Upper lobe of left lung (tissue), 6 donors: ENCODE measurements around the gene ZAP70. TPM values are rescaled to one million over a fixed set of nuclear protein-coding genes. Genes with fewer than 3 reads are reported as not detected.
A peak's percentile ranks its signal among the peaks of the same experiment; 100 is the strongest.

ENCODE experiments used
- ATAC-seq, 2 donors: fragments of 200-7000 bp; cut with Tn5 transposase; one replicate each; pipeline ENCODE4 v1.9.1; 2022; ENCODE audit warnings: mild to moderate bottlenecking in 2 of 2, moderate library complexity in 2 of 2; ENCODE audit not compliant: low FRiP score in 2 of 2
- DNase-seq, 2 donors: peaks; one replicate each; pipeline ENCODE4 v3.0.0-alpha.2; 2019 to 2020
- H3K27ac ChIP-seq, 4 donors: fragments of 200-600 bp; sonication (generic); one replicate each; pipeline ENCODE4 v1.5.1; 2016 to 2019
- H3K27me3 ChIP-seq, 4 donors: fragments of 200-600 bp; sonication (generic); one replicate each; pipeline ENCODE4 v1.5.1; 2017 to 2019
- H3K36me3 ChIP-seq, 4 donors: fragments of 200-600 bp; sonication (generic); one replicate each; pipeline ENCODE4 v1.5.1; 2016 to 2019
- H3K4me1 ChIP-seq, 4 donors: fragments of 200-600 bp; sonication (generic); one replicate each; pipeline ENCODE4 v1.5.1; 2018 to 2019
- H3K4me3 ChIP-seq, 4 donors: fragments of 200-600 bp; sonication (generic); one replicate each; pipeline ENCODE4 v1.5.1; 2017 to 2019; ENCODE audit warnings: mild to moderate bottlenecking in 2 of 4, moderate library complexity in 1 of 4
- H3K9me3 ChIP-seq, 4 donors: fragments of 200-600 bp; sonication (generic); one replicate each; pipeline ENCODE4 v1.5.1; 2018 to 2019
- CTCF ChIP-seq, 6 experiments: fragments of 450-650 bp in 4 of 6; fragments of 200-600 bp in 2 of 6; sonication (generic) in 2 of 6; IDR thresholded peaks; one replicate each; pipeline ENCODE4 v1.5.1; 2016 to 2019; ENCODE audit warnings: antibody characterized with exemption in 6 of 6
- EP300 ChIP-seq, 4 donors: sonication (generic); formaldehyde crosslinking; IDR thresholded peaks; one replicate each; pipeline ENCODE4 v1.5.1; 2017; ENCODE audit warnings: antibody characterized with exemption in 4 of 4, control low read depth in 2 of 4
- POLR2A ChIP-seq, 4 donors: fragments of 450-650 bp; IDR thresholded peaks; one replicate each; pipeline ENCODE4 v1.5.1; 2016 to 2017; ENCODE audit warnings: antibody characterized with exemption in 4 of 4, mild to moderate bottlenecking in 2 of 4
- POLR2AphosphoS5 ChIP-seq, 2 donors: sonication (generic); formaldehyde crosslinking; IDR thresholded peaks; one replicate each; pipeline ENCODE4 v1.5.1; 2017; ENCODE audit warnings: antibody characterized with exemption in 2 of 2
- WGBS, 2 donors: methylation state at CpG; one replicate each; pipeline ENCODE4 v1.1.5; 2017 to 2018; 5-methylcytosine and 5-hydroxymethylcytosine counted together
- total RNA-seq, 6 donors: library from RNA; depleted of rRNA in 4 of 6; stranded (reverse); fragments of >200 nt in 4 of 6; gene quantifications; one replicate each; pipeline versions ENCODE4 v1.1.0 to v1.2.1, GENCODE V29; 2016 to 2021
- donor health status: DM: no; HTN: no; CAD: no; lungs with moderate emphysema.
- donor health status: DM: no; HTN: yes; CAD: no; lungs with severe emphysema.

ZAP70 gene
- total RNA-seq, 6 donors from 2014 or later = 6.4 to 88.0 (median 11.3) TPM

GRCh38 chr2:97719362-97720155 lies 6.2 kb downstream of the ZAP70 start:
- Histone ChIP-seq H3K4me3 (no peak overlapping the region), H3K36me3 (no peaks in the 10 kb centered on the region), H3K9me3 (no peaks in the 10 kb centered on the region), H3K27ac (peak overlapping the region in 1 of 4 donors; percentile 23), H3K4me1 (no peaks in the 10 kb centered on the region), H3K27me3 (no peaks in the 10 kb centered on the region)
- TF ChIP-seq POLR2AphosphoS5 (IDR thresholded peaks at IDR 0.05) (no peak), EP300 (IDR thresholded peaks at IDR 0.05) (no peak), CTCF (IDR thresholded peaks at IDR 0.05) (no peak), POLR2A (IDR thresholded peaks at IDR 0.05) (no peak)
- WGBS, 2 donors = 92 to 95% methylated on average over 16 of the region's 16 CpGs
- DNase-seq (no peak), ATAC-seq (no peak)

- Histone ChIP-seq H3K4me3 (no peak overlapping the region), H3K27me3 (no peaks in the 10 kb centered on the region), H3K4me1 (no peaks in the 10 kb centered on the region), H3K36me3 (no peaks in the 10 kb centered on the region), H3K27ac (no peak overlapping the region), H3K9me3 (no peaks in the 10 kb centered on the region)
- DNase-seq = no peak
- TF ChIP-seq POLR2A (IDR thresholded peaks at IDR 0.05) (no peak), POLR2AphosphoS5 (IDR thresholded peaks at IDR 0.05) (no peak), CTCF (IDR thresholded peaks at IDR 0.05) (no peak), EP300 (IDR thresholded peaks at IDR 0.05) (no peak)
- no peak for ATAC-seq
- 56 to 61% methylated on average over 2 of the region's 2 CpGs for WGBS, 2 donors
These were observed 7.4 kb downstream of the ZAP70 start for GRCh38 chr2:97720746-97721145.

DNA sequence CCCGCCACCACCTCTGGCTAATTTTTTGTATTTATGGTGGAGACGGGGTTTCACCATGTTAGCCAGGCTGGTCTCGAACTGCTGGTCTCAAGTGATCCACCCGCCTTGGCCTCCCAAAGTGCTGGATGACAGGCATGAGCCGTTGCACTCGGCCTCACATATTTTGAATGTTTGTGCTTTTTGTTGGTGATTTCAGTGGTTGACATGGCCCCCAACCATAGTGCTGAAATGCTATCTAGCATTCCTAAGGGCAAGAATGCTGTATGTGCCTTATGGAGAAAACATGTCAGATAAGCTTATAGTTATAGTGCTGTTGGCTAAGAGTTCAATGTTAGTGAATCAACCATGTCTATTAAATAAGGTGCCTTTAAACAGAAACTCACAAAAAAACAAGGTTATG lies 8.9 kb downstream of the ZAP70 start:
- Histone ChIP-seq H3K27me3 (no peaks in the 10 kb centered on the region), H3K4me3 (no peak overlapping the region), H3K27ac (no peak overlapping the region), H3K36me3 (no peaks in the 10 kb centered on the region), H3K4me1 (no peaks in the 10 kb centered on the region), H3K9me3 (no peaks in the 10 kb centered on the region)
- DNase-seq (no peak), ATAC-seq (no peak)
- WGBS, 2 donors = 89 to 95% methylated on average over 6 of the region's 6 CpGs
- TF ChIP-seq CTCF (IDR thresholded peaks at IDR 0.05) (no peak), POLR2AphosphoS5 (IDR thresholded peaks at IDR 0.05) (no peak), POLR2A (IDR thresholded peaks at IDR 0.05) (no peak), EP300 (IDR thresholded peaks at IDR 0.05) (no peak)

DNA sequence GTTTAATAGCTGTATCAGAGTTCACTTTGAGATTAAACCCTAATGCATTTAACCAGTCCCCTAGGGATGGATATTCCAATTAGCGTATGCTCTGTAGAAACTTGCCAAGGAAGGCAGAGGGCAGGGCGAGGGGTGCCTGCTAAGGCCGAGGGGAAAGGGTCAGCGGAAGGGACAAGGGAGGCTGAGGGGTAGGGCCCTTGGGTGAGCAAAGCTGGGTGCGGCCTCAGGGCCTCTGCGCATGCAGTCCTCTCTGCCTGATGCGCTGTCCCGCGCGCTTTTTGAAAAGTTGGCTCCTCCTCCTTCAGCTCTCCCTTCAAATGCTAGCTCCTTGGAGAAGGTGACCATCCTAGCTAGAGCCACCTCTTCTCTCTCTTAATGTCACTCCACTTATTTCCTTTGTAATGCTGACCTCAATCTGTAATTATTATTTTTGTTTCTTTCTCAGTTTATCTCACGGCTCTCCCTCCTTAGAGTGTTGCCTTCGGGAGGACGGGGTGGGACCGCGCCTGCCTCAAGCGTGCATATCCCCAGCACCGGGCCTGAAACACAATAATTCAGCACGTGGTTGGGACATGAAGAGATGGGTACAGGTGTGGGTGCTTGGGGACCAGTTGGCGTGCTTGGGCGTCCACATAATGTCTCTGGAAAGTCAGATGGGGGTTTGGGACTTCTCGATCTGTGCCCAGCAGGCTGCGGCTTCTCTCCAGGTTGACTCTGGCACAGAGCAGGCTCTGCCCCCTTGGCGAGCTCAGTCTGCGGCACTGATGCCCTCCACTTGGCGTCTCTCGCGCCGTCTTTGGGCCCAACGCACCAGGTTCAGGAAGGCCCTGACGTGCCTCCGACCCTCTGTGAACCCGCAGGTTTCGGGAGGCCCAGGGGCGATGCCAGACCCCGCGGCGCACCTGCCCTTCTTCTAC lies 10.0 kb downstream of the ZAP70 start:
- H3K27ac ChIP-seq = no peak overlapping the region
- ATAC-seq (no peak), DNase-seq (peak in 1 of 2 donors; percentile 27)

DNA sequence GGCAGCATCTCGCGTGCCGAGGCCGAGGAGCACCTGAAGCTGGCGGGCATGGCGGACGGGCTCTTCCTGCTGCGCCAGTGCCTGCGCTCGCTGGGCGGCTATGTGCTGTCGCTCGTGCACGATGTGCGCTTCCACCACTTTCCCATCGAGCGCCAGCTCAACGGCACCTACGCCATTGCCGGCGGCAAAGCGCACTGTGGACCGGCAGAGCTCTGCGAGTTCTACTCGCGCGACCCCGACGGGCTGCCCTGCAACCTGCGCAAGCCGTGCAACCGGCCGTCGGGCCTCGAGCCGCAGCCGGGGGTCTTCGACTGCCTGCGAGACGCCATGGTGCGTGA lies 10.7 kb downstream of the ZAP70 start:
- no peaks in the 10 kb centered on the region for H3K4me1 ChIP-seq
- DNase-seq = peak in 1 of 2 donors; percentile 80
- H3K4me3 ChIP-seq = no peak overlapping the region
- H3K36me3 ChIP-seq = no peaks in the 10 kb centered on the region
- H3K9me3 ChIP-seq = no peaks in the 10 kb centered on the region
- no peak for TF ChIP-seq POLR2AphosphoS5 (IDR thresholded peaks at IDR 0.05)
- TF ChIP-seq POLR2A (IDR thresholded peaks at IDR 0.05) = no peak
- no peak for TF ChIP-seq CTCF (IDR thresholded peaks at IDR 0.05)
- no peak for TF ChIP-seq EP300 (IDR thresholded peaks at IDR 0.05)
- no peak for ATAC-seq
- no peak overlapping the region for H3K27ac ChIP-seq
- 65 to 69% methylated on average over 33 to 38 of the region's 41 CpGs for WGBS, 2 donors
- H3K27me3 ChIP-seq = no peaks in the 10 kb centered on the region

More for the DNA sequence above, 10.0 kb downstream of the ZAP70 start:
- 82 to 90% methylated on average over 27 to 37 of the region's 37 CpGs for WGBS, 2 donors
- Histone ChIP-seq H3K9me3 (no peaks in the 10 kb centered on the region), H3K27me3 (no peaks in the 10 kb centered on the region), H3K4me3 (no peak overlapping the region), H3K36me3 (no peaks in the 10 kb centered on the region), H3K4me1 (no peaks in the 10 kb centered on the region)
- TF ChIP-seq POLR2AphosphoS5 (IDR thresholded peaks at IDR 0.05) (no peak), EP300 (IDR thresholded peaks at IDR 0.05) (no peak)
